NAMALWA (cell line): ENCODE data around the gene B3GNT4.
"Not testable (repeated sequence)": the region's sequence is repeated elsewhere in the genome, so short reads cannot be mapped to it uniquely, and the experiment has no call there.

Experiments
- DNase-seq: peaks from one replicate; pipeline ENCODE4 v3.0.0-alpha.2; 2015; ENCODE audit warnings: low spot score

B3GNT4 gene

DNA sequence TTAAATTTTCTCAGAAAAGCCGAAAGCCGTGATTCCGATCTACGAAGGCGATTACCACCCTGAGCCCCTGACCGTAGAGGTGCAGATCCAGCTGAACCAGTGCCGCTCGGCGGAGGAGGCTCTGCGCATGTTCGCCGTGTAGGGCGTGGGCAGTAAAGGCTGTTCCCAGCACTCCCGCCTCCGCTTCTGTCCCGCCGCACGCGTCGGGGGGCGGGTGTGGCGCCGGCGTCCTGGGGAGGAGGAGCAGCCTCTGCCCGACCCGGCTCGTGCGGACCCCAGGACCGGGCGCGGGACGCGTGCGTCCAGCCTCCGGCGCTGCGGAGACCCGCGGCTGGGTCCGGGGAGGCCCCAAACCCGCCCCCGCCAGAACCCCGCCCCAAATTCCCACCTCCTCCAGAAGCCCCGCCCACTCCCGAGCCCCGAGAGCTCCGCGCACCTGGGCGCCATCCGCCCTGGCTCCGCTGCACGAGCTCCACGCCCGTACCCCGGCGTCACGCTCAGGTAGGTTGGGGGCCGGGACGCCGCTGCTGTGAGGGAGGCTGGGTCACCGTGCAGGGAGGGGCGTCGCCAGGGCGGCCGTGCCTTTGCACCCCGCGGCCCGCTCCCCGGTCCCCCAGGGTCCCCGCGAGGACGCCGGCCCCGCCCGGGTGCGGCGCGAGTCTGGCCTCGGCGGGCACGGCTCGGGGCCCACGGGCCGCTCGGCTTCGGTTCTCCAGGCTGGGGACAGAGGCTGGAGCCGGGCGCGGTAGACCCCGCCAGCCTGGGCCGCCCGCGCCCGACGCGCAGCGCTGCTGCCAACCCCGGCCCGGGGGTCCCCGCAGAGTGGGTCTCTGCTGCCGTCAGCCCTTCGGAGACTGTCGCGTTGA, at the start of gene B3GNT4:
Gene B3GNT4 (plus strand): TSS at position 409 of the 866 bp plus-strand sequence. CDS start 910 bp downstream, outside the sequence.
- no peak for DNase-seq

DNA sequence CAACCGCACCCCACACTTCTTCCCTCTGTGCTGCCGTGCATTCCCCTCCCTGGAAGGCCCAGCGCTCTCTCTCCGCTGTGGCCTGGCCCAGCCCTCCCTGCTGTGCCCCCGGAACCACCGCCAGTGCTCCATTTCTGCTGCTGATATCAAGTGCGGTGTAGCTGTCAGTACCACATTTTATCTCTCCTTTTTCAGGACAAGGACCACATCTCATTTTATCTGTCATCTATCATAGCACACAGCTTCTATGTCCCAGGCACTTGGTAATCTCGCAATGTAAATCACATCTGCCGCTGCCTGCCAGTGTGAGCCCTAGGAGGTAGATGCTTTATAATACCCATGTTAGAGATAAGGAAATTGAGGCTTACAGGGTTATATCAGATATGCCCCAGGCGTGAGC, 47.8 kb upstream of the B3GNT4 start:
- DNase-seq: no peak

DNA sequence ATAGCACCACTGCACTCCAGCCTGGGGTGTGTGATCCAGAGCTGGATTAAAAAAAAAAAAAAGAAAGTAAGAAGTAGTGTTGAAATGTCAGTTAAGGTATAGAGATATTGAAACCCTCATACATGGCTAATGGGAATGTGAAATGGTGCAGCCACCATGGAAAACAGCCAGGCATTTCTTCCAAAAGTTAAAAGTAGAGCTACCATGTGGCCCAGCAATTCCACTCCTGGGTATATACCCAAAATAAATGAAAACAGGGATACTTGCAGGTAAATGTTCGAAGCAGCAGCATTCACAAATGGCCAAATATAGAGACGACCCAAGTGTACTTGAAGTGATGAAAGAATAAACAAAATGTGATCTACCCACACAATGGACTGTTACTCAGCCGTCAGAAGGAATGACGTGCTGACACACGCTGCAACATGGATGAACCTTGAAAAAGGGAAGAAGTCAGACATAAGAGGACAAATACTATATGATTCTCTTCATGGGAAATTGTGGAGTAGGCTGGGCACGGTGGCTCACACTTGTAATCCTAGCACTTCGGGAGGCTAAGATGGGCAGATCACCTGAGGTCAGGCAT, 44.7 kb upstream of the B3GNT4 start:
- no peak for DNase-seq

DNA sequence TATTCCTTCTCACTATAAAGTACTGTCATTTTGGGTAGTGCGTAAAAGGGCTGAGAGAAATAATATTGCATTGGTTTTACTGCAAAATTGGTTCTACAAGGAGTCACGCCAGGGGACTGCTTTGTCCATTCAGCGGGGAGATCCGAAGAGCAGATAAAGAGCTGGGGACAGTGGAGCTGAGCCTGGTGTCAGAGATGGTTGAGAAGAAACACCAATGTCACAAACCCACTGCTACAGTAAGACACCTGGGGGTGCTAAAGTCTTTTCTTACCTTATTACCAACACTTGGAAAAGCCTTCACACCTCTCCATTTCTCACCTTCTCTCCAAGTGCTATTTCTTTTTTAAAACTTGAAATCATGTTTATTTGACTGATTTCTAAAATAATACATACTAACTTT, 43.6 kb upstream of the B3GNT4 start:
- DNase-seq: no peak

DNA sequence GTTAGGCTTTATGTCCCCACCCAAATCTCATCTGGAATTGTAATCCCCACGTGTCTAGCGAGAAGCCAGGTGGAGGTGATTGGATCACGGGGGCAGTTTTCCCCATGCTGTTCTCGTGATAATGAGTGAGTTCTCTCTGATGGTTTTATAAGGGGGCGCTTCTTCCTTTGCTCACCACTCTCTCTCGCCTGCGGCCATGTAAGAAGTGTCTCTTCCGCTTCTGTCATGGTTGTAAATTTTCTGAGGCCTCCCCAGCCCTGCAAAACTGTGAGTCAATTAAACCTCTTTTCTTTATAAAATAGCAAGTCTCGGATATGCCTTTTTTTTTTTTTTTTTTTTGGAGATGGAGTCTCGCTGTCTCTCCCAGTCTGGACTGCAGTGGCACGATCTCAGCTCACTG, 42.7 kb upstream of the B3GNT4 start:
- no peak for DNase-seq

DNA sequence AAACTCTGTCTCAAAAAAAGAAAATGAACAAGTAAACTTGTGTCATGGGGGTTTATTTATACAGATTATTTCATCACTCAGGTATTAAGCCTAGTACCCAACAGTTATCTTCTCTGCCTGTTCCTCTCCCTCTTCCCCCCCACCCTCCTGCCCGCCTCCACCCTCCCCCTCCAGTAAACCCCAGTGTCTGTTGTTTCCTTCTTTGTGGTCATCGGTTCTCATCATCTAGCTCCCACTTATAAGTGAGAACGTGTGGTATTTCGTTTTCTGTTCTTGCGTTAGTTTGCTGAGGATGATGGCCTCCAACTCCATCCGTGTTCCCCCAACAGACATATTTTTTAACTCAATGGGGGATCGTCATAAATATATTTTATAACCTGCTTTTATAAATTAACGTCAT, 41.8 kb upstream of the B3GNT4 start:
- DNase-seq: no peak

DNA sequence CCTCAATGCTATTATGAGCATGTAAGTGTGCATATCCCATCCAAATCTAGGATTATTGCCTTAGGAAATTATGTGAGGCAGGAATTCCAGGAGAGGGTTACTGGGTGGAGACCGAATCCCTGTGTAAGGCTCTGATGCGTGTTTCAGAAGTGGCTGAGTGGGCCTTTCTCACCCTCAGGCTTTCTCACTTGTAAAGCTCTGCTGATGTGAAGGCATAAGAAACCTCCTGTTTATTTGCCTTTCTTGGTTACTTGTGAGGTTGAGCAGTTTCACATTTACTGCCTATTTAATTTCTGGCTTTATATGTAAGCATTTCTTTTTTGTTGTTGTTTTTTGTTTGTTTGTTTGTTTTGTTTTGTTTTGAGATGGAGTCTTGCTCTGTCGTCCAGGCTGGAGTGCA, 40.5 kb upstream of the B3GNT4 start:
- no peak for DNase-seq

DNA sequence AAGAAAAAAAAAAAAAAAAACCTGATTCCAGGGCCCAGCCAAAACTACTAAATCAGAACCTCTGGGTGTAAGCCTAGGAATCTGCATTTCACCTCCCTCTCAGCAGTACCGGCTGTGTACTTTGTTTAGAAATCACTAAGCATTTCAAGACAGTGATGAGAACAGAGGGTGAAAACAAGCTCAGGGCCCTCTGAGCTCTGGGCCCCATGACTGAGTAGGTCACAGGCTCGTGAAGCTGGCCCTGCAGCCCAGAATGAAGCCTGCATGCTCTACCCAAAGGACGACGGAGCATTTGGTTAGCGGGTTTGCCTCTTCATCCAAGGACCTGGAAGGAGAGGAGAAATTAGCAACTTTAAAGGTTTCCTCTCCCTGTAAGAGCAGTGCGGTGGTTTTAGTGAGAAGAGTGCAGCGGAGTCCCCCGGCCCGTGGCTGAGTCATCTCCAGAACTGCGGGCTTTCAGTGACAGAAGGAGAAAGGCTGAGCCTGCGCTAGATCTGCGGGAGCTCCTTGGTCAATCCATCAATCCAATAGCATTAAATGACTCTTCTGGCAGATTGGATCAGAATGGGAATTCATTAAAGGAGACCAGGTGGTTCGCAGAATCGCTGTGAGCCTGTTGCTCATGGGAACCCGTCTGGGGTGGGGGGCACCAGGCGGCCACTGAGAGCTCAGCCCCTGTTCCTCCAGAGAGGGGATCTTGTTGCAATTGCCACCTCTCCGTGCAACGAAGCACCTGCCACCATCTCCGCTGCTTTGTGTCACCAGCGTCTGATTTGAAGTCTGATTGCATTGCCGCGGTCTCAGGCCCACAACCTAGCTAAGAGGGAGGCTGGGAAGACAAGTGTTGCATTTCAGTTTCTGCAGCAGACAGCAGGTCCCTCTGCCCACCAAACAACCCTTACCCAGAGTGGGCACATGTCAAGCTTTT, 36.8 kb upstream of the B3GNT4 start:
- no peak for DNase-seq

DNA sequence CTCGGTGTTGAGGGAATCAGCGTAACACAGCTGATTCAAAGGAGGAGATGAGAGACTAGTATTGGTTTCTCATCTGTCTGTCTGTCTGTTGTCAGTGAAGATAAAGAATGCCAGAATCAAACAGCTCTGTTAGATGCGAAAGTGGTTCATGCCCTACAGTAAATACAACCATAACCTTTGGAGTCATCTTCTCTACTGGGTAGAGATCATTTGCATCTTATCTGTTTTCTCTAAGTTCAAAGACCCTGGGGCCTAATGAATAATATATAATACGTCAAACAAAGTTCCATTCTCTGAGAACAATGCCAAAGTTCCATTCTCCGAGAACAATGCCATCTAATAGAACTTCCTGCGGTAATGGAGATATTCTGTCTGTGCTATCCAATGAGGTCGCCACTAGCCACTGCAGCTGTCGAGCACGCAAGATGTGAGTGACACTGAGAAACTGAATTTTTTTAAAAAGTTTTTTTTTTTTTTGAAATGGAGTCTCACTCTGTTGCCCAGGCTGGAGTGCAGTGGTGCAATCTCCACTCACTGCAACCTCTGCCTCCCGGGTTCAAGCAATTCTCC, 36.1 kb upstream of the B3GNT4 start:
- no peak for DNase-seq

DNA sequence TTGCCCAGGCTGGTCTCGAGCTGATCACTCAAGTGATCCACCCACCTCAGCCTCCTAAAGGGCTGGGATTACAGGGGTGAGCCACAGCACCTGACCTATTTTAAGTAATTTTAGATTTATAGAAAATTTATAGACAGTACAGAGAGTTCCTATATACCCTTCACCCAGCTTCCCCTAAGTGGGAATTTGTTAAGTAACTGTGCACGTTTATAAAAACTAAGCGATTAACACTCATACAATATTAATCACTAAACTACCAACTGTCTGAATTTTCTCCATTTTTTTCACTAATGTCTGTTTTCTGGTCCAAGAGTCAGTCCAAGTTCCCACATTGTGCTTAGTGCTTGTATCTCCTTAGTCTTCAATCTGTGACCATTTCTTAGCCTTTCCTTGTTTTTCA, 35.0 kb upstream of the B3GNT4 start:
- no peak for DNase-seq

DNA sequence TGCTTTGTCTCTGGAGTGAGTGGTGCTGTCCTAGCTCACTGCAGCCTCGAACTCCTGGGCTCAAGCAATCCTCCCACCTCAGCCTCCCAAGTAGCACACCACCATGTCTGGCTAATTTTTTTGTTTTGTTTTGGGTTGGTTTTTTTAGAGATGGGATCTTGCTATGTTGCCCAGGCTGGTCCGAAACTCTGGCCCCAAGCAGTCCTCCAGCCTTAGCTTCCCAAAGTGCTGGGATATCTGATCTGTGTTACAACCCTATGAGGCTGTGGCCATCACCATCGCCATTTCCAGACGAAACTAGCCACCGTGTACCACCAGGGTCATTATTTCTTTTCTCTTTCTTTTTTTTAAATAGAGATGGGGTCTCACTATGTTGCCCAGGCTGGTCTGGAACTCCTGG, 32.1 kb upstream of the B3GNT4 start:
- DNase-seq: no peak

DNA sequence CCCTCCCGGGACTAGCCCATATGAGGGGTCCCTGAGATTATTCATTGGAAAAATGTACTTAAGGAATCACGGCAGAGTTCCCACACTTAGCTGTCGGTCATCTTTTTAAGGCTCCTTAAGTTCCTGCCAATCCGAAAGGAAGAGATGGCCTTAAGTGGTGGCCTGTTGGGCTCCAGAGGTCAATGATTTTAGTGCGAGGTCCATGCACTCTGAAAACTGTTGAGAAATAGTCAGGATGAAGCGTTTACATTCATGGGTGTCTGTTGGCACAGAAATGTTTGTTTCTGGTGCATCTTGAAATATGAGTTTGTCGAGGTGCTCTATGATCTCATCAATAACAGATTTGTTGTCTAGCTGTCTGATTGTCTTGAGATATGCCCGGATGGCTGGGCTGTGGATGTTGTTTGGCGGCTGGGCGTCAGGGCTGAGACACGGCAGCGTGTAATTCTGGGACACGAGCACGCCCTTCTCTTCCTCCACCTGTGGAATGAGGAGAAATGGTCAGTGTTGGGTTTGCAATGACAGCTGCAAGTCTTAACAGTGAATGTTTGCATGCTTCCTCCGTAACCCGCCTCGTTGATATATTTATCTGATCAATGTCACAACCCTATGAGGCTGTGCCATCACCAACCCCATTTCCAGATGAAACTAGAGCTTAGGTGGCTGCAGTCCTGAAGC, 31.1 kb upstream of the B3GNT4 start:
- DNase-seq: no peak

DNA sequence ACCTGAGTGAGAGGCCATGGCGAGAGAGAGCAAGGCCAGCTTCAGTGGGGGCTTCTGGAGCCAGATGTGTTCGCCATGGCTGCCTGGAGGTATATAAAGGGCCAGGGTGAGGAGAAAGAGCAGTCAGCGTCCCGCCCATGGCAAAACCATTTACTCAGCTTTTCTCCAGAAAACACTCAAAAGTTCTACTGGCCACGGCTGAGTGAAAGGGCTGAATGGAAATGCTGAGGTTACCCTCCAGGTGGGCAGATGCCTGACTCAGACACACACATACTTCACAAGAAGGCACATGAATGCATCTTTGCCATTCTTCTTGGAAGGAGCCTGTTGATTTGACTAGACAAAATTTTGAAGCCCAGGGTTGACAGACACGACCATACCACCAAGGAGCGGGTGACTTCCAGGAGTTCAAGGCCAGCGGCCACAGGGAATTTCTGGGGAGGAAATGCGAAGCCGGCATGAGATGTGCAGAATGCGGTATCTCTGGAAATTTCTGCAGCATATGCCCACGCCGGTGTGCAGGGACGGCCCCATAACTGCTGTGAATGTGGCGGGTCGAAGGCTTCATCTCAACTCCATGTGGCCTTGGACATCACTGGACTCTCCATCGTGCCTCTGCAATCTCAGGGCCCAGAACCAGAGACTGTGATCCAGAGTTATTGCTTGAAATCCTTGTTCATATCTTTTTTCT, 29.2 kb upstream of the B3GNT4 start, which contains the start of gene IL31:
Gene IL31 (minus strand): TSS at position 67 of the 691 bp plus-strand sequence. CDS start 49 bp downstream, at position 18.
- DNase-seq: no peak

DNA sequence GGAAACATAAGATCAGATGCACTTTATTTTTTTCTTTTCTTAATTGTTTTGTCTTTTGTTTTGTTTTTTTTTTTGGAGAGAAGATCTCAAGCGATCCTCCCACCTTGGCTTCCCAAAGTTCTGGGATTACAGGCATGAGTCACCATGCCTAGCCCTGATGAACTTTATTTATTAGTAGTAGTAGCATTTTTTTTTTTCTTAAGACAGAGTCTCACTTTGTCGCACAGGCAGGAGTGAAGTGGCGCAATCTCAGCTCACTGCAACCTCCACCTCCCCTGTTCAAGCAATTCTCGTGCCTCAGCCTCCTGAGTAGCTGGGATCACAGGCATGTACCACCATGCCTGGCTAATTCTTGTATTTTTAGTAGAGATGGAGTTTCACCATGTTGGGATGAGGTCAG, 27.0 kb upstream of the B3GNT4 start:
- not testable (repeated sequence) for DNase-seq

DNA sequence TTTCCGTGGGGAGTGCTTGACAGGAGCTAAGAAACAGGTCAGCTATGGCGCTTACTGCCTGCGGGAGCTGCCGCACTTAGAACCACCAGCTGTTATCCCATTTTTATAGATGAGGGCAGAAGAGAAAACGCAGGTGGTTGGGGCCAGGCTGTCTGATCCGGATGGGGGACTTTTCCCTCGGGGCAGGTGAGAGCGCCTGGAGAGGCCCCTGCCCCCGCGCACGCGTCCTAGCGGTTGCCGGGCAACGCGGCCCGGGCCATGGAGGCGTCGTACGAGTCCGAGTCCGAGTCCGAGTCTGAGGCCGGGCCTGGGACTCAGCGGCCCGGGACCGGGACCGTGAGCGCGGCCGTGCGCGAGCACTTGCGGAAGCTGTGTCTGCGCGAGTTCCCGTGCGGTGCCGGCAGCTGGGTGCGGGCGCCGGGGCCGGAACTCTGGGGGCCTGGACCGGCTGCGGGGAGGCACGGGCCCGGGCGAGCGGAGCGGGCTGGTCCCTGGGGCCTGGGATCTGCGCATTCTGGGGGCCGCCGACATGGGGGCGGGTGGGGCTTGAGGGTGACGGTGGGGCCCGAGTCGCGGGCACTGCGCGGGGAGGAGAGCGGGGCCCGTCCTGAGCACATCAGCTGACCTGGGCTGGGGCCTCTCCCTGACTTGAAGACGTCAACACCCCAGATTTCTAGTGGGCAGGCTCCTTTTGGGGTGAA, 20.5 kb upstream of the B3GNT4 start, which contains the start of gene LRRC43:
Gene LRRC43 (plus strand): TSS at position 237 of the 701 bp plus-strand sequence. CDS start 22 bp downstream, at position 259.
- peak; percentile 57 for DNase-seq

DNA sequence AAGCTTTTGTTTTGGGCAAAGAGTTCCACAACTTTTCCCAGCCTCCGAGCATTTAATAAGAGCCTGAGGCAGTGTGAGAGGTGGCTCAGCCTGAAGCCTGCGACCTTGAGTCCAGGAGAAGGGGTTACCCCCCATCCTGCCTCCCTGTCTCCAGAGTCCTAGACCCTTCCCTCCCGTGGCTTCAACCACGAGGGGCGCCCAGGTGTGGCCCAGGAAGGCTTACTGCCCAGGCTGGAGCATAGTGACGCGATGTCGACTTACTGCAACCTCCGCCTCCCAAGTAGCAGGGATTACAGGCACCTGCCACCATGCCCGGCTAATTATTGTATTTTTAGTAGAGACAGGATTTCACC, 19.9 kb upstream of the B3GNT4 start:
- DNase-seq: no peak

DNA sequence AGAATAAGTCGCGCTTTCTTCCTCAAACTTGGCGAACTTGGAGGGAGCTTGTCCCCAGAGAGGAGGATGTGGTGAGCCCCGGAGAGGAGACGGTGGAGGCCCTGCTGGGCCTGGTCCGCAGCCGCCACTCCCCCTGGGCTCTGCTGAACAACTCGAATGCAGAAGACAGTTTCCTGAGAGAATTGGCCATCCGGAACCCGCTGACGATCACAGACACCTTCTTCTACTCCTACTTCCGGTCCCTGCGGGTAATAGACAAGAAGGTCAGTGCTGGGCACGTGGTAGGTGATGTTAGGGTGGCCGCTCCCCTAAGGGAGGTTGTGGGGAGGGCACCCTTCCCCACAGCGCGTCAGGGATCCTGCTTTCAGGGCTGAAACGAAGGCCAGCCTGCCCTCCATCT, 19.0 kb upstream of the B3GNT4 start:
- no peak for DNase-seq

DNA sequence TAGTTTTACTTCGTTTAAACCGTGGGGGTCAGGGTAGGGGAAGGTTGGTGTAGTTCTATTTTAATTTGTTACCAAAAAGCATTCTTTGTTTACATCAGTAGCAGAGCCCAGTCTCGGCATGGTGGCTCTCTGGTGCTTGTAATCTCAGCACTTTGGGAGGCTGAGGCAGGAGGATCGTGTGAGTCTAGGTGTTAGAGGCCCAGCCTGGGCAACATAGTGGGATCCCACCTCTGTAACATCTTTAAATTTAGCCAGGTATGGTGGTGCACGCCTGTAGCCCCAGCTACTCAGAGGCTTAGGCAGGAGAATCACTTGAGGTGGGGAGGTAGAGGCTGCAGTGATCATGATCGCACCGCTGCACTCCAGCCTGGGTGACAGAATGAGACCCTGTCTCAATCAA, 18.4 kb upstream of the B3GNT4 start:
- DNase-seq: no peak

DNA sequence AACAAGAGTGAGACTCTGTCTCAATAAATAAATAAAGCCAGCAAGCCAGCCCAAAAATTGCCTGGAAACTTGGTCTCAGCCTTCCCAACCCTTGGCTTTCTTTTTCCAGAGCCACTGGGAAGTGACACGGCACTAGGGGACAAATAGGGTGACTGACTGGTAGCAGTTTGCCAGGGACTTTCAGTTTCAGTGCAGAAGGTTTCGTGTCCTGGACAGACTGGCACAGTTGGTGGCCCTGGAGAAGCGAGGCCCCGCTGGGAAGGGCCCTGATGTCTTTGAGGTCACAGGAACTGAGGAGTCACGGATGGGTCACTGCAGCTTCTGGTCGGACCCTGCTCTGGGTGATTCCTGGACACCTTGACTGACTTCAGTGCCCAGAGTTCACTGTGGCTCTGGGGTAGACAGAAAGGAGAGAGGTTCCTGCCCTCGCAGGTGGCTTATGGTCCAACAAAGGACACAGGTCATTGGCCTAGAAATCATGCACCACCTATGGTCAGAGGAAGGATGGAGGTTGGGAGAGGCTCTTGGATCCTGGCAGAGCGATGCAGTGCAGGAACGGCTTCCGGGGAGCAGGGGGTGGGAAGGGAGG, 17.9 kb upstream of the B3GNT4 start:
- no peak for DNase-seq

DNA sequence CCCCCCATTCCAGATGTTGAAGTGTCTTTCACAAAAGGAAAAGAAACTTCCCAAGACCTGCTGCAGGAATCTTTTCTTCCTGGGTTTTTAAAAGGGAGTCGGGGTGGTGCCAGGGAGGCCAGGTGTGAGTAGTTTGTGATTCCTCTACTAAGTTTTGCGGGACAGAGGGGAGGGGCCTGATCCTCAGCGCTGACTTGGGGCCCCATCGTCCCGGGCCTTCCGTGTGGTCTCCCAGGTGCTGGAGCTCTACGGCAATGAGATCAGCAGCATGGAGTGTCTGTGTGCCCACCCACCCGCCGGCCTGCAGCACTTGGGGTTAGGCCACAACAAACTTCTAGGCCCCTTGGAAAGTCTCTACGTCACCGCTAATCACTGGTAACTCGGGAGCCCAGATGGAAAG, 16.0 kb upstream of the B3GNT4 start:
- DNase-seq: no peak
